H1 (cell line): ENCODE data around the gene SUGP2. TPM values are rescaled to one million over a fixed set of nuclear protein-coding genes. Genes with fewer than 3 reads are reported as not detected.

Source experiments
- CTCF ChIA-PET: fragments of 300-600 bp; sonication (Branson Sonifier 250); formaldehyde crosslinking; loops from one replicate; lab custom pipeline; 2021; ENCODE audit not compliant: partially characterized antibody; lab: Charles Lee
- POLR2A ChIA-PET: fragments of 300-600 bp; sonication (Branson Sonifier 250); formaldehyde crosslinking; loops from one replicate; lab custom pipeline; 2021; ENCODE audit warnings: inconsistent platforms; ENCODE audit not compliant: partially characterized antibody; lab: Charles Lee
- DNase-seq, 2 experiments: peaks; one replicate each; pipeline versions ENCODE4 v3.0.0 to v3.0.0-alpha.2; 2010 to 2022; ENCODE audit warnings: low spot score in 2 of 2, low read depth in 1 of 2, mixed read lengths in 1 of 2
- FAIRE-seq: peaks from 2 replicates; lab custom pipeline; 2011; peaks lifted over from hg19 to GRCh38; lab: Jason Lieb, UNC
- H2AFZ ChIP-seq: 2 replicates; pipeline ENCODE4 v1.8.1; 2012; ENCODE audit warnings: low read length, inconsistent platforms
- H2AK5ac ChIP-seq: 2 replicates; pipeline ENCODE4 v1.6.1; 2013; ENCODE audit warnings: low read depth, low read length
- H2BK120ac ChIP-seq: replicated peaks from 2 replicates; pipeline ENCODE3; 2013; ENCODE audit warnings: low read depth, low read length, inconsistent platforms
- H2BK12ac ChIP-seq: 2 replicates; pipeline ENCODE4 v1.6.1; 2013; ENCODE audit warnings: low read depth, low read length
- H2BK15ac ChIP-seq: 2 replicates; pipeline ENCODE4 v1.6.1; 2013; ENCODE audit warnings: low read length
- H2BK20ac ChIP-seq: 2 replicates; pipeline ENCODE4 v1.6.1; 2013; ENCODE audit warnings: low read length
- H2BK5ac ChIP-seq: 2 replicates; pipeline ENCODE4 v1.6.1; 2013; ENCODE audit warnings: low read depth, low read length
- H3K14ac ChIP-seq: 2 replicates; pipeline ENCODE4 v1.6.1; 2013; ENCODE audit warnings: inconsistent platforms; ENCODE audit not compliant: insufficient read length
- H3K18ac ChIP-seq: 2 replicates; pipeline ENCODE4 v1.6.1; 2013; ENCODE audit warnings: low read length; ENCODE audit errors: extremely low read depth
- H3K23ac ChIP-seq: 2 replicates; pipeline ENCODE4 v1.6.1; 2013; ENCODE audit warnings: inconsistent platforms; ENCODE audit not compliant: insufficient read length
- H3K23me2 ChIP-seq: 2 replicates; pipeline ENCODE4 v1.6.1; 2013; ENCODE audit warnings: low read depth, low read length
- H3K27ac ChIP-seq: 2 replicates; pipeline ENCODE4 v1.6.1; 2011; ENCODE audit warnings: low read depth, low read length, inconsistent platforms
- H3K27me3 ChIP-seq, 4 experiments: replicated peaks in 1 of 4; 1 replicate in 1 of 4; 2 replicates in 3 of 4; pipeline versions ENCODE4 v1.6.1 to v1.8.1; 2011 to 2013; ENCODE audit warnings: low read length in 3 of 4, mild to moderate bottlenecking in 3 of 4, inconsistent platforms in 2 of 4, mixed read lengths in 2 of 4, moderate library complexity in 1 of 4; ENCODE audit not compliant: control insufficient read depth in 3 of 4, insufficient read depth in 3 of 4; ENCODE audit errors: extremely low read depth in 1 of 4
- H3K36me3 ChIP-seq, 4 experiments: 2 replicates each; pipeline versions ENCODE4 v1.6.1 to v1.8.1; 2011 to 2013; ENCODE audit warnings: mild to moderate bottlenecking in 4 of 4, low read length in 3 of 4, moderate library complexity in 2 of 4, control low read depth in 1 of 4, inconsistent platforms in 1 of 4; ENCODE audit not compliant: insufficient read depth in 4 of 4, control insufficient read depth in 2 of 4
- H3K4ac ChIP-seq: replicated peaks from 2 replicates; pipeline ENCODE3; 2013; ENCODE audit warnings: low read length, low read depth, mixed read lengths, inconsistent platforms; ENCODE audit not compliant: insufficient read length
- H3K4me1 ChIP-seq, 4 experiments: replicated peaks in 1 of 4; 1 replicate in 1 of 4; 2 replicates in 3 of 4; pipeline versions ENCODE4 v1.6.1 to v1.8.1; 2011 to 2013; ENCODE audit warnings: low read length in 3 of 4, inconsistent platforms in 2 of 4, mixed read lengths in 1 of 4; ENCODE audit not compliant: insufficient read depth in 4 of 4, control insufficient read depth in 3 of 4
- H3K4me2 ChIP-seq, 2 experiments: 2 replicates each; pipeline versions ENCODE4 v1.6.1 to v1.8.1; 2011 to 2013; ENCODE audit warnings: low read depth in 2 of 2, low read length in 2 of 2, control low read depth in 1 of 2, inconsistent platforms in 1 of 2, mild to moderate bottlenecking in 1 of 2; ENCODE audit not compliant: insufficient read depth in 1 of 2
- H3K4me3 ChIP-seq, 4 experiments: fragments of 200-600, 300-600 bp in 1 of 4; sonication (generic), shearing (Covaris generic), sonication (Bioruptor Twin) in 1 of 4; 2 replicates each; pipeline versions ENCODE4 v1.5.1 to v1.8.1; 2011 to 2016; ENCODE audit warnings: low read length in 4 of 4, low read depth in 3 of 4, control low read depth in 2 of 4, inconsistent platforms in 2 of 4, mild to moderate bottlenecking in 2 of 4, mixed read lengths in 1 of 4, moderate library complexity in 1 of 4; ENCODE audit not compliant: insufficient read depth in 2 of 4; ENCODE audit errors: extremely low read depth in 1 of 4
- H3K56ac ChIP-seq: replicated peaks from 2 replicates; pipeline ENCODE3; 2013; ENCODE audit warnings: low read depth, mild to moderate bottlenecking, mixed read lengths, low read length, inconsistent platforms; ENCODE audit not compliant: insufficient read length
- H3K79me1 ChIP-seq: 2 replicates; pipeline ENCODE4 v1.6.1; 2013; ENCODE audit warnings: low read depth, low read length, control low read depth
- H3K79me2 ChIP-seq, 2 experiments: 2 replicates each; pipeline versions ENCODE4 v1.6.1 to v1.8.1; 2012 to 2013; ENCODE audit warnings: low read length in 2 of 2, mild to moderate bottlenecking in 2 of 2, inconsistent platforms in 1 of 2; ENCODE audit not compliant: insufficient read depth in 2 of 2, control insufficient read depth in 1 of 2
- H3K9ac ChIP-seq, 4 experiments: replicated peaks in 1 of 4; 1 replicate in 1 of 4; 2 replicates in 3 of 4; pipeline versions ENCODE4 v1.6.1 to v1.8.1; 2011 to 2013; ENCODE audit warnings: low read depth in 3 of 4, low read length in 3 of 4, control low read depth in 2 of 4, mild to moderate bottlenecking in 2 of 4, moderate library complexity in 2 of 4, inconsistent platforms in 1 of 4; ENCODE audit errors: extremely low read depth in 1 of 4
- H3K9me3 ChIP-seq, 2 experiments: 2 replicates each; pipeline versions ENCODE4 v1.6.1 to v1.8.1; 2012 to 2013; ENCODE audit warnings: mild to moderate bottlenecking in 2 of 2, moderate library complexity in 2 of 2, control low read depth in 1 of 2, inconsistent platforms in 1 of 2, low read depth in 1 of 2, low read length in 1 of 2, mixed read lengths in 1 of 2; ENCODE audit not compliant: insufficient read depth in 2 of 2
- H4K20me1 ChIP-seq, 2 experiments: replicated peaks in 1 of 2; 2 replicates each; pipeline versions ENCODE3 to v1.8.1; 2011 to 2013; ENCODE audit warnings: inconsistent platforms in 2 of 2, low read length in 2 of 2, mild to moderate bottlenecking in 1 of 2; ENCODE audit not compliant: insufficient read depth in 2 of 2, control insufficient read depth in 1 of 2
- H4K5ac ChIP-seq: 2 replicates; pipeline ENCODE4 v1.6.1; 2013; ENCODE audit warnings: low read length, low read depth, mixed read lengths, inconsistent platforms; ENCODE audit not compliant: insufficient read length
- H4K8ac ChIP-seq: 2 replicates; pipeline ENCODE4 v1.8.0; 2013; ENCODE audit warnings: mild to moderate bottlenecking, moderate library complexity, low read length, inconsistent platforms; ENCODE audit not compliant: insufficient read depth; ENCODE audit errors: extremely low read depth
- H4K91ac ChIP-seq: replicated peaks from 2 replicates; pipeline ENCODE3; 2013; ENCODE audit warnings: low read length, mixed read lengths, inconsistent platforms; ENCODE audit not compliant: insufficient read length
- KDM1A ChIP-seq: fragments of 200-600, 300-600 bp; sonication (generic); IDR thresholded peaks from 2 replicates; pipeline ENCODE4 v1.7.1; 2016; ENCODE audit warnings: mild to moderate bottlenecking, low read length, borderline replicate concordance
- KDM5A ChIP-seq: fragments of 200-600 bp; IDR thresholded peaks from 2 replicates; pipeline ENCODE4 v1.7.1; 2012; ENCODE audit warnings: mild to moderate bottlenecking, low read length, inconsistent platforms, mixed read lengths
- NANOG ChIP-seq: IDR thresholded peaks from 2 replicates; pipeline ENCODE4 v1.6.1; 2011; ENCODE audit warnings: low read length, low read depth, mild to moderate bottlenecking, inconsistent platforms; ENCODE audit not compliant: insufficient read depth, poor library complexity, severe bottlenecking
- RNF2 ChIP-seq: fragments of 200-900, 300-1000 bp; sonication (generic); IDR thresholded peaks from 2 replicates; pipeline ENCODE4 v1.7.1; 2016; ENCODE audit warnings: borderline replicate concordance, low read depth, mild to moderate bottlenecking, antibody characterized with exemption, low read length; ENCODE audit not compliant: poor library complexity, severe bottlenecking; ENCODE audit errors: missing control alignments
- SP4 ChIP-seq: IDR thresholded peaks from 2 replicates; pipeline ENCODE4 v1.6.1; 2012; ENCODE audit warnings: low read length, inconsistent platforms
- WGBS, 2 experiments: shearing (Covaris generic) in 1 of 2; methylation state at CpG; one replicate each; pipeline versions ENCODE4 v1.1.6 to v1.1.7; 2013 to 2015; ENCODE audit warnings: low lambda C conversion rate in 2 of 2, mixed read lengths in 2 of 2, inconsistent platforms in 1 of 2, low coverage in 1 of 2, missing lambda C conversion rate in 1 of 2; ENCODE audit not compliant: insufficient replicate concordance in 2 of 2, insufficient coverage in 1 of 2, insufficient read length in 1 of 2; ENCODE audit errors: extremely low coverage in 1 of 2, missing lambda C conversion rate in 1 of 2; 5-methylcytosine and 5-hydroxymethylcytosine counted together
- polyA plus RNA-seq, 7 experiments: library from polyadenylated mRNA; depleted of rRNA in 3 of 7; stranded (reverse) in 5 of 7; unstranded in 2 of 7; fragments of >200 nt in 5 of 7; fragments of 200-250 nt in 2 of 7; gene quantifications; 1 replicate in 5 of 7; 2 replicates in 1 of 7; 4 replicates in 1 of 7; pipeline versions ENCODE4 v1.2.1 to v1.2.3, GENCODE V29; 2011 to 2013; ENCODE audit warnings: missing spikeins in 2 of 7, mixed read lengths in 2 of 7
- total RNA-seq: library from RNA; stranded (reverse); fragmentation: NEBNext Ultra II Directional; extraction: Animal tissue kit (Norgen Biotek cat#: 25700); gene quantifications from 2 replicates; pipeline ENCODE4 v1.2.1, GENCODE V29; 2021

The SUGP2 gene
- total and polyA plus RNA-seq, 2 of the 8 experiments (the other 6 are each of a cell fraction or from before 2014, with no cell fraction given): 57.7 to 114 TPM

GRCh38 chr19:19022380-19022961 lies 10.8 kb downstream of the SUGP2 start:
- H2BK20ac ChIP-seq: no peak overlapping the region
- POLR2A ChIA-PET: interaction anchor here (1.0 to 1.7 kb wide), 2 partner anchors 12 to 22 kb away, joined by 3 to 4 read pairs; no protein-coding TSS in a partner anchor

More at GRCh38 chr19:19022380-19022961, 10.8 kb downstream of the SUGP2 start:
- Histone ChIP-seq H4K20me1 (peaks cover 7 to 19% of the 10 kb centered on the region in 2 experiments), H3K79me1 (peaks cover 4% of the 10 kb centered on the region; the same call in 1 of the 2 replicates), H3K27ac (no peak overlapping the region), H3K4me3 (no peak overlapping the region), H2BK120ac (no peak overlapping the region), H4K8ac (no peak overlapping the region), H3K27me3 (no peaks in the 10 kb centered on the region), H2BK12ac (no peak overlapping the region), H3K36me3 (peaks cover 39 to 68% (median 55%) of the 10 kb centered on the region in 4 experiments), H3K14ac (no peak overlapping the region), H3K4me1 (no peaks in the 10 kb centered on the region), H2BK5ac (no peak overlapping the region), H2AK5ac (no peak overlapping the region), H4K5ac (no peak overlapping the region), H3K9me3 (no peaks in the 10 kb centered on the region), H3K4me2 (no peak overlapping the region), H3K56ac (no peak overlapping the region), H3K79me2 (peaks cover 0 to 17% of the 10 kb centered on the region in 2 experiments; a peak in 2 of 4 replicates), H3K18ac (no peak overlapping the region), H3K4ac (no peak overlapping the region), H4K91ac (no peak overlapping the region), H3K9ac (no peak overlapping the region), H2BK15ac (no peak overlapping the region), H3K23ac (no peak overlapping the region), H3K23me2 (no peaks in the 10 kb centered on the region), H2AFZ (no peak overlapping the region)
- FAIRE-seq (no peak), DNase-seq (no peak)
- CTCF ChIA-PET: interaction anchor here (1.4 kb wide), 1 partner anchor 27 kb away, joined by 5 read pairs; no protein-coding TSS in a partner anchor
- TF ChIP-seq NANOG (no peak), KDM5A (no peak), KDM1A (no peak), RNF2 (no peak), SP4 (no peak)
- WGBS, 2 experiments: 80% methylated on average over 4 of the region's 4 CpGs; no CpG with 5 or more reads in 1 of the 2 experiments
